HG02763 (cell line): ENCODE measurements around the gene RBM19.
"Not testable (repeated sequence)": the region's sequence is repeated elsewhere in the genome, so short reads cannot be mapped to it uniquely, and the experiment has no call there.

Experiments used
- ATAC-seq: cut with Tn5 transposase; IDR thresholded peaks from one replicate; pipeline ENCODE4 v1.9.1; 2021; ENCODE audit warnings: mild to moderate bottlenecking, moderate library complexity; ENCODE audit not compliant: unreplicated experiment

RBM19 gene

DNA sequence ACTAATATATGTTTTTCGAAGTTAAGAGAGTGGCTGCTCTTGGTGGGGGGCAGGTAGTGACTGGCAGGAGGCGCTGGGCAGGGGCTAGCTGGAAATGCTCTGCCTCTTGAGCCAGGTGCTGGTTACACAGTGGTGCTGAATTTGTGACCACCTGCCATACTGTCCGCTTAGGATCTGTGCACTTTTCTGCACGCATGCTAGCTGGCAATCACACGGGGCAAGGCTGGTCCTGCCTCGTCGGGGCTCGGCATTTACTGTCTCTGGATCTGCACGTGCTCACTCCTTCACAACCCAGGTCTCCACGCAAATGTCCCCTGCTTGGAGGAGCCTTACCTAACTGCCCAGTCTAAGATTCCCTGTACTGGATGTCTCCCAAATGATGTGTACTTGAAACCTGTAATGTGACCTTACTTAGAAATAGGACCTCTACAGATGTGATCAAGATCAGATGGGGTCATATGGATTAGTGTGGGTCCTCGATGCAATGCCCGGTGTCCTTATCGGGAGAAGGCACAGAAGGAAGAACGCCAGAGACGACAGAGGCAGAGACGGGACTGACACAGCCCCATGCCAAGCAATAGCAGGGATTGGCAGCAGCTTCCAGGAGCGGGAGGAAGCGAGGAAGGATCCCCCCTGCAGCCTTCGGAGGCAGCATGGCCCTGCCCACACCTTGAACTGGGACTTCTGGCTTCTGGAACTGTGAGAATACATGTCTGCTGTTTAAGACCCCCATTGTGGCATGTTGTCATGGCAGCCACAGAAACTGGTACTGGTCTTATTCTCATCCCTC, 59.5 kb downstream of the RBM19 start:
- no peak for ATAC-seq

- no peak for ATAC-seq
Measured at GRCh38 chr12:113905829-113906228, 60.3 kb downstream of the RBM19 start.

- ATAC-seq = no peak
Measured at GRCh38 chr12:113903381-113903863, 62.7 kb downstream of the RBM19 start.

DNA sequence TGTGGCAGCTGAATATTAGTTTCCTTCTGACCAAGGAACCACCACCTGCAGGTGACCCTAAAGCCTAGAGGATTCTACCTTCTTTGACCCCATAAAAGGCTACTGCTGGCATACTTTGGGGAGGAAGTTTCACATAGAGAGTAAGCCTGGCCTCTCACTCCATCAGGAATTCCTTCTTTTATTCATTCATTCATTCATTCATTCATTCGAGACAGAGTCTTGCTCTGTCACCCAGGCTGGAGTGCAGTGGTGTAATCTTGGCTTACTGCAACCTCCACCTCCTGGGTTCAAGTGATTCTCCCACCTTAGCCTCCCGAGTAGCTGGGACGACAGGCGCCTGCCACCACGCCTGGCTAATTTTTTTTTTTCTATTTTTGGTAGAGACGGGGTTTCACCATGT, 64.8 kb downstream of the RBM19 start:
- not testable (repeated sequence) for ATAC-seq

- no peak for ATAC-seq
Measured at GRCh38 chr12:113900716-113901115, 65.4 kb downstream of the RBM19 start.

DNA sequence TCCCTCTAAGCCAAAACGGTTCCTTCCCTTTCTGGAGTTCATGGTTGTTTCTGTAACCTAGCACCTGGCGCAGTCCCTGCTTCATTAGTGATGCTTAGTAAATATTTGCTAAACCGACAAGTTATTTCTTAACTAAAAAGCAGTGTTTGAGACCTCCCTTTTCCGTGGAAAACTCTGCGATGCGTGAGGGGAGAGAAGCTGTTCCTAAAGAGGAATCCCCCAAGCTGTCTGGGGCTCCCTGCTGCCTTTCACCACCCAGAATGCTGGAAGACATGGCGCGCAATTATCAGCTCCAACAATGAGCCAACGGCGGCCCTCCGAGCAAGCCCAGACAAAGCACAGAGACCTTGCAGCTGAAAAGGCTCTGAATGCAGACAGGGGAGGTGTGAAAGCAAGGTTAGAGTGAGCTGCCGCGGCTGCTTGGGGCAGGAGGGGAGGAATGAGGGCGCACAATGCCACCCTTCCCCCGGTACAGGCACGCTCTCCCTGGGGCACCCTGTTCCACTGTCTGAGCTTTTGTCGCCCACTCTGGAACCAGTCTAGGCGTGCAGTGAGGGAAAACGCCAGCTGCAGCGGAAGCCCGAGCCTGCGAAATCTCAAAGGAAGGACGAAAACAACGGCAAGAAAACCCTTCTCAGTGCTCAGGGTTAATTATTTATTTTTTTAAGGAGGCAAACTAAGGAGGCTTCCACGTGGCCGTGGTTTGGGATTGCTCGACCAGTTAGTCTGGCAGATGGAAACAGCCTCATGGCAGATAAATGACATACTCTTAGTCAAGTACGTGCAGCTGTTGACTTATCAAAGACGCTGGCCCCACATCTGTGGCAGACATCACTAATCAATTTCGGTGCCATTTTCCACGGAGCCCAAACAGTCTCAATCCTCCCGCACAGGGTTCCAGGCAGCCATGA, 66.3 kb downstream of the RBM19 start:
- no peak for ATAC-seq

DNA sequence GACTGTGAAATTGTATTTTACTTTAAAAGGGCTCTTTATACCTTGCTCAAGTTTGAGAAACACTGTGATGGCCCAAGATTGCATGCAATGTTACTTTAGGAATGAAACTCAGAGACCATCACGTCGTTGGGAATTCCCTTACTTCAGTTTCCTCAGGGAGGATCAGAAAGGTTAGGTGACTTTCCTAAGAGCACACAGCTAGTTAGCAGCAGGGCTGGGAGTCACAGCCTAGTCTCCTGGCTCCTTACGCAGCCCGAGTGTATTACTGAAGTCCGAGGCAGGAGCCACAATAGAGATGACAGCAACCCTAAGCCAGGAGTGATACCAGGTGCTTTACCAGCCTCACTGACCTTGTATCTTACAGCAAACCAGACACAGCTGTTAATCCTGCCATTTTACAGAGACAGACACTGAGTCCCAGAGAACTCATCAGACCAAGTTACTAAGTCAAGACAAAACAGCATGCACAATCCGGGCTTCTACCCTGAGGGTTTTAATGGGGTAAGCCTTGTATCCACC, 67.0 kb downstream of the RBM19 start:
- ATAC-seq = no peak

GRCh38 chr12:113898466-113898865, 67.7 kb downstream of the RBM19 start:
- ATAC-seq = no peak

DNA sequence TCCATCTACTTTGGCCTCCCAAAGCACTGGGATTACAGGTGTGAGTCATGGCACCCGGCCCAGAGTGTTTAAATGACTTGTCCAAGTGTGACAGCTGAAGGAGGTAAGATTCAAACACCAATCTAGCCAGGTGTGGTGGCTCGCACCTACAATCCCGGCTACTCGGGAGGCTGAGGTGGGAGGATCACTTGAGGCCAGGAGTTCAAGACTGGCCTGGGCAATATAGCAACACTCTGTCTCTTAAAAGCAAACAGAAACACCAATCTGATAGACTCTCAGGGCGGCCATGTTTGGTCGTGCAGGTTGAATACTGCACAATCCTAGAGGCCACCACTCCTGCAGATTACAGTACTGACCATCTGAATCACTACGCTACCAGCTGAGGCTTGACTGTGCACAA, 68.7 kb downstream of the RBM19 start:
- ATAC-seq = no peak

- ATAC-seq = no peak
Measured at GRCh38 chr12:113896841-113897240, 69.3 kb downstream of the RBM19 start.

DNA sequence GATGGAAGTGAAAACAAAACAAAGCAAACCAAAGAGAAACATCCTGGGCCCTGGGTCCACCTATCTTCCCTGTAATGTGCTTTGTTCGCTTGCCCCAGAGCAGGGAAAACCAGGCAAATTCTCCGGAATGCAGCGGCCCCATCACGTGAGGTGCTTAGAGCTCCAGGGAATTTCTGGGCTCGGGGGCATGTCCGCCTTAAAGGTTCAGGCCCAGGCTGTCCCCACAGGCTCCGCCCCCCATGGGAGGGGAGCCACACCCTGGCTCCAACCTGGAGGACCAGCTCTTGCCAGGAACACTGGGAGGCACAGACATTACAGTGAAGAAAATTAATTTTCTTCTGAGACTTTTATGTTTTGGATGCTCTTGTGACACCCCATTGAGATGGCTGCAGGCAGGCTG, 69.9 kb downstream of the RBM19 start:
- ATAC-seq = no peak

DNA sequence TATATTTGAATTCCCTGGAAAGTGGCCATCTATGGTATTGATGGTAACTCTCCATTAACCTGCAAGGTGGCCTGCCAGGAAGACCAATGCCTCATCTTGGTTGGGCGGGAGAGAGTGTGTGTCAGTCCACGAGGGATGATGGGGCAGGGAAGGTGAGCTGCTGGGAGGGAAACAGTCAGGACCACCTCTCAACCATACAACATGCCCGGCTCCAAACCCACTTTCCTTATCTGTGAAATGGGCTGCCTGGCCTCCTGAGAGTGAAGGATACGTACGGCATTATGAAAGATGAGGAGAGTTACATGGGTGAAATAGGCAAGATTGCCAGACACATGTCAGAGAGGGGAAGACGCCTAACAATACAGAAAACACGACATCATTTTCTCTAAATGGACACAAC, 70.9 kb downstream of the RBM19 start:
- ATAC-seq = no peak

- ATAC-seq = no peak
Measured at GRCh38 chr12:113894697-113895096, 71.4 kb downstream of the RBM19 start.

GRCh38 chr12:113893221-113893620, 72.9 kb downstream of the RBM19 start:
- no peak for ATAC-seq

DNA sequence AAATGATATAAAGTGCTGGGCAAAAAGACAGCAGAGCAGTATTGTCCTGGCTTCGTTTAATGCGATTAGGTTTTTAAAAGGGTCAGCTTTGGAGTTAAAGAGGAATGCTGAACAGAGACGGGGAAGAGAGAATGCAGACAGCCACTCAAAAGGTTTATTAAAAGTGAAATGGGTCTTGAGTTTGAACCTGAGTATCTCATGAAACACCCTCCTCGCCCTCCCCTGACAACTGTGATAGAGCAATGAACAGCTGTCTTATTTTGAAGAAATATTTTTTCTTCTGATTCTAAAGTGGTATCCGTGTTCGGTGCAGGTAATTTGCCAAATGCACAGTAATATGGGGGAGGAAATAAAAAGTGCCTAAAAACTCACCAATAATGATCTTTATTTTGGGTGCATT, 73.6 kb downstream of the RBM19 start:
- no peak for ATAC-seq

- no peak for ATAC-seq
Measured at GRCh38 chr12:113891739-113892520, 74.2 kb downstream of the RBM19 start.

DNA sequence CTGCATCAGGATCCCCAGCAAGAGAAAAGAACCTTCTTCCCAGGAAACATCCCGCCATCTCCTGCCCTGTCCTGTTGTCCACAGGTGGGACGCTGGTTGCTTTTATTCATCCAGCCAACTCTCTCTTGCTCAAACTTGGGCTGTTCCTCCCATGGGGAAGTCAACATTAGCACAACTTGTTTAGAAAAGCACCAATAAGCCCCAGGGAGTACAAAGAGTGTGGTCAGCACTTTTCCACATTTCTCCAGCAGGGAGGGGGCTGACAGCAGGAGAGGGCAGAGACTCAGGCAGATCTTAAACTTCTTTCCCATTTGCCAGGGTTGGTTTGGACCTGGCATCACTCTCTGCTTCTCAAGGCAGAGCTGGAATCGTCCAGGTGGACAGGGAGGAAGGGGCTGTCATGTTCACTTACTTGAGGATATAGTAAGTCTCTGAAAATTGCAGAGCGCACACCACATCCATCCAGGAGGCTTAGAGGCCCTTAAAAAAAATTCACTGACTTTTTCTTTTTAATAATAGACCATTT, 74.9 kb downstream of the RBM19 start:
- no peak for ATAC-seq

DNA sequence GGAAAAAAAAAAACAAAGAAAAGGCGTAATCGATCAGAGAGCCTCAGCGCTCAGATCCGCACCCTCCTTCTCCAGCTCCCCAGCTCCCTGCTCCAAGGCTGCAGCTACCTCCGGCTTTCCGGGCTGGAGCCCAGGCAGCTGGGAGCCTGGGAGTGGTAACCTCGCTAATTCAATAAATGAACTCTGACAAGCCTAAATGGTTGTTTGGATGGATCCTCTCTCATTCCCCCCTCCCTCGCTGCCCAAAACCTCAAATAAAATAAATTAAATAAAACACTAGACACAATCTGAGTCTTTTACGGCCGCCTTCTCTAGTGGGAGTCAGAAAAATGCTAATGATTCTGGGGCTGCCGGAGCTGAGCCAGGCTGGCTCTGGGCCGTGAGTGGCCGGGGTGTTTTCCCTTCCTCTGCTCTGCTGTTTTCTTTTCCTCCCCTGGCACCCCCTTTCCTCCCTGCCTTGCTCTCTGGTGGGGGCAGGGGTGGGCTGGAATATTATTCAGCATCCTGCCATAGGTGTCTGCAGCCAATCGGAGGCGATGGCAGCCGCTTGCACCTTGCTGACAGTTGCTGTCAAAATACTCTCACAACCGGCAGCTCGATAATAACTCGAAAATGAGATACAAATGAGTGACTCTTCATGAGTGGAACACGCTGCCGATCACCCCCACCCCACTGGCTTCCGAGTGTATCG, 76.1 kb downstream of the RBM19 start:
- no peak for ATAC-seq

GRCh38 chr12:113889076-113889475, 77.0 kb downstream of the RBM19 start:
- ATAC-seq = no peak

- no peak for ATAC-seq
Measured at GRCh38 chr12:113888435-113888834, 77.7 kb downstream of the RBM19 start.
